ENCODE results near the gene ELMO1.

ELMO1 gene

GRCh38 chr7:37297546-37297945 lies 151.1 kb downstream of the ELMO1 start:
- no peak overlapping the region for H3K4me3 ChIP-seq (ENCODE audit: low read length)
- no peak for DNase-seq (ENCODE audit: low read depth, low spot score)

GRCh38 chr7:37295401-37295800 lies 153.3 kb downstream of the ELMO1 start:
- no peak overlapping the region for H3K4me3 ChIP-seq (ENCODE audit: low read length)
- no peak for DNase-seq (ENCODE audit: low read depth, low spot score)

GRCh38 chr7:37290731-37291130 lies 157.9 kb downstream of the ELMO1 start:
- no peak overlapping the region for H3K4me3 ChIP-seq (ENCODE audit: low read length)
- no peak for DNase-seq (ENCODE audit: low read depth, low spot score)

- H3K4me3 ChIP-seq (ENCODE audit: low read length) = no peak overlapping the region
- DNase-seq (ENCODE audit: low read depth, low spot score) = no peak
These were observed 158.9 kb downstream of the ELMO1 start for GRCh38 chr7:37289781-37290180.

GRCh38 chr7:37289367-37289766 lies 159.3 kb downstream of the ELMO1 start:
- no peak for DNase-seq (ENCODE audit: low read depth, low spot score)
- no peak overlapping the region for H3K4me3 ChIP-seq (ENCODE audit: low read length)

- H3K4me3 ChIP-seq (ENCODE audit: low read length) = no peak overlapping the region
- DNase-seq (ENCODE audit: low read depth, low spot score) = no peak
These were observed 161.4 kb downstream of the ELMO1 start for GRCh38 chr7:37287131-37287855.

GRCh38 chr7:37286454-37286832 lies 162.2 kb downstream of the ELMO1 start:
- no peak for DNase-seq (ENCODE audit: low read depth, low spot score)
- no peak overlapping the region for H3K4me3 ChIP-seq (ENCODE audit: low read length)

GRCh38 chr7:37285706-37286453 lies 162.8 kb downstream of the ELMO1 start:
- no peak overlapping the region for H3K4me3 ChIP-seq (ENCODE audit: low read length)

GRCh38 chr7:37284805-37285231 lies 163.8 kb downstream of the ELMO1 start:
- DNase-seq (ENCODE audit: low read depth, low spot score) = no peak
- no peak overlapping the region for H3K4me3 ChIP-seq (ENCODE audit: low read length)

More at GRCh38 chr7:37285706-37286453, 162.8 kb downstream of the ELMO1 start:
- peak; percentile 51 for DNase-seq (ENCODE audit: low read depth, low spot score)

GRCh38 chr7:37284285-37284684 lies 164.4 kb downstream of the ELMO1 start:
- H3K4me3 ChIP-seq (ENCODE audit: low read length) = no peak overlapping the region
- no peak for DNase-seq (ENCODE audit: low read depth, low spot score)

- no peak for DNase-seq (ENCODE audit: low read depth, low spot score)
- no peak overlapping the region for H3K4me3 ChIP-seq (ENCODE audit: low read length)
These were observed 164.9 kb downstream of the ELMO1 start for GRCh38 chr7:37283716-37284115.

- DNase-seq (ENCODE audit: low read depth, low spot score) = no peak
- no peak overlapping the region for H3K4me3 ChIP-seq (ENCODE audit: low read length)
These were observed 165.7 kb downstream of the ELMO1 start for GRCh38 chr7:37282927-37283326.

- no peak overlapping the region for H3K4me3 ChIP-seq (ENCODE audit: low read length)
- no peak for DNase-seq (ENCODE audit: low read depth, low spot score)
These were observed 166.6 kb downstream of the ELMO1 start for GRCh38 chr7:37282093-37282444.

- no peak overlapping the region for H3K4me3 ChIP-seq (ENCODE audit: low read length)
- DNase-seq (ENCODE audit: low read depth, low spot score) = no peak
These were observed 167.1 kb downstream of the ELMO1 start for GRCh38 chr7:37281368-37282092.

- H3K4me3 ChIP-seq (ENCODE audit: low read length) = no peak overlapping the region
- DNase-seq (ENCODE audit: low read depth, low spot score) = no peak
These were observed 171.2 kb downstream of the ELMO1 start for GRCh38 chr7:37277513-37277912.

GRCh38 chr7:37275078-37275710 lies 173.5 kb downstream of the ELMO1 start:
- DNase-seq (ENCODE audit: low read depth, low spot score) = no peak
- no peak overlapping the region for H3K4me3 ChIP-seq (ENCODE audit: low read length)

- DNase-seq (ENCODE audit: low read depth, low spot score) = no peak
- H3K4me3 ChIP-seq (ENCODE audit: low read length) = no peak overlapping the region
These were observed 174.8 kb downstream of the ELMO1 start for GRCh38 chr7:37273891-37274290.

- no peak overlapping the region for H3K4me3 ChIP-seq (ENCODE audit: low read length)
- DNase-seq (ENCODE audit: low read depth, low spot score) = no peak
These were observed 178.8 kb downstream of the ELMO1 start for GRCh38 chr7:37269711-37270508.

GRCh38 chr7:37267251-37267650 lies 181.4 kb downstream of the ELMO1 start:
- DNase-seq (ENCODE audit: low read depth, low spot score) = no peak
- H3K4me3 ChIP-seq (ENCODE audit: low read length) = no peak overlapping the region

Measured in Jurkat, Clone E6-1 (cell line).